PC-9 (cell line): ENCODE measurements around the gene CCDC170. TPM values are rescaled to one million over a fixed set of nuclear protein-coding genes. Genes with fewer than 3 reads are reported as not detected.

Experiments
- BruUV-seq: library from RNA; stranded (reverse); fragments of 400-500 nt; replicated peaks from 2 replicates; lab custom pipeline; 2021; lab: Mats Ljungman, UMichigan
- CTCF ChIA-PET: fragments of 300-600 bp; sonication (Branson Sonifier 250); formaldehyde crosslinking; loops from one replicate; lab custom pipeline; 2022; ENCODE audit warnings: antibody characterized with exemption; lab: Charles Lee
- POLR2A ChIA-PET: fragments of 300-600 bp; sonication (Branson Sonifier 250); formaldehyde crosslinking; loops from one replicate; lab custom pipeline; 2022; ENCODE audit warnings: antibody characterized with exemption; ENCODE audit not compliant: unreplicated experiment; lab: Charles Lee
- DNase-seq, 2 experiments: peaks; one replicate each; pipeline versions ENCODE4 v3.0.0 to v3.0.0-alpha.2; 2015 to 2022; ENCODE audit warnings: mixed read lengths in 1 of 2
- H2AFZ ChIP-seq: fragments of 200-600 bp; sonication (generic); 2 replicates; pipeline ENCODE4 v1.8.1; 2017; ENCODE audit warnings: antibody characterized with exemption
- H3F3A ChIP-seq: fragments of 200-600 bp; sonication (generic); 2 replicates; pipeline ENCODE4 v1.8.1; 2017; ENCODE audit warnings: antibody characterized with exemption, mild to moderate bottlenecking, low read depth; ENCODE audit not compliant: insufficient read depth
- H3K27ac ChIP-seq: fragments of 200-600 bp; sonication (generic); 2 replicates; pipeline ENCODE4 v1.6.1; 2016; ENCODE audit warnings: mixed run types
- H3K27me3 ChIP-seq: fragments of 200-600 bp; sonication (generic); 2 replicates; pipeline ENCODE4 v1.6.1; 2016; ENCODE audit warnings: low read depth, mixed run types; ENCODE audit not compliant: insufficient read depth
- H3K36me3 ChIP-seq: fragments of 200-600 bp; sonication (generic); 2 replicates; pipeline ENCODE4 v1.6.1; 2016; ENCODE audit warnings: low read depth, mixed run types
- H3K4me1 ChIP-seq: fragments of 200-600 bp; sonication (generic); replicated peaks from 2 replicates; pipeline ENCODE4 v1.6.1; 2016; ENCODE audit warnings: mixed run types; ENCODE audit not compliant: insufficient read depth
- H3K4me2 ChIP-seq: fragments of 200-600 bp; sonication (generic); 2 replicates; pipeline ENCODE4 v1.6.1; 2017; ENCODE audit warnings: mixed run types
- H3K4me3 ChIP-seq: fragments of 200-600 bp; sonication (generic); 2 replicates; pipeline ENCODE4 v1.6.1; 2016; ENCODE audit warnings: mixed run types
- H3K79me2 ChIP-seq: fragments of 200-600 bp; sonication (generic); 2 replicates; pipeline ENCODE4 v1.6.1; 2017; ENCODE audit warnings: low read depth, mixed run types
- H3K9me2 ChIP-seq: fragments of 200-600 bp; sonication (generic); 2 replicates; pipeline ENCODE4 v1.8.1; 2017; ENCODE audit warnings: mild to moderate bottlenecking; ENCODE audit not compliant: insufficient read depth
- H3K9me3 ChIP-seq: fragments of 200-600 bp; sonication (generic); 2 replicates; pipeline ENCODE4 v1.8.1; 2016; ENCODE audit warnings: low read depth; ENCODE audit not compliant: insufficient read depth
- H4K20me1 ChIP-seq: fragments of 200-600 bp; sonication (generic); 2 replicates; pipeline ENCODE4 v1.8.1; 2017; ENCODE audit not compliant: insufficient read depth
- EZH2 ChIP-seq: fragments of 200-600 bp; sonication (generic); IDR thresholded peaks from 2 replicates; pipeline ENCODE4 v1.8.0; 2017; ENCODE audit warnings: antibody characterized with exemption, low read depth
- intact Hi-C: fragments of 100-400 bp; cut with micrococcal nuclease; formaldehyde crosslinking; loops from one replicate; pipeline ENCODE4 v1.10.0; 2022; ENCODE audit not compliant: unreplicated experiment
- total RNA-seq: library from RNA; stranded (reverse); gene quantifications from 2 replicates; pipeline ENCODE4 v1.2.3, GENCODE V29; 2021
- TF ChIP-seq, protein P1 (sequence below): fragments of 200-600 bp; sonication (generic); conservative IDR thresholded peaks from 2 replicates; pipeline ENCODE4 v1.6.1; 2017; ENCODE audit warnings: mixed run types, antibody characterized with exemption, mild to moderate bottlenecking, moderate library complexity

CCDC170 gene
- total RNA-seq, 1 experiment from 2014 or later, result 1.6 TPM

DNA sequence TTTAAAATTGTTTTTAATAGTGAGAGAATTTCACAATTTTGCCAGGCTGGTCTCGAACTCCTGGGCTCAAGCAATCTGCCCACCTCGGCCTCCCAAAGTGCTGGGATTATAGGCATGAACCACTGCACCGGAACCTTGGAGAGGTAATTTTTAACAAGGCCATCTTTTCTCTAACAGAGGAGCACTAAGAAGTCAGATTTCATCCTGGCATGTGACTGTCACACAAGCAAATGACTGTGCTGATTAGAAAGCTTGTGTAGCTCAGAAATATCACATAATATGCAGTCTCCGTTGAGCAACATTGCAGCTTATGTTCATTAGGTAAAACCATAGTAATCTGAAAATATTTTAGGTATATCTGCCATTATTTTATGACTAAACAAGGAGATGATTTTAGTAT is 156.0 kb downstream of the CCDC170 start:
- H3K9me2 ChIP-seq, result no peaks in the 10 kb centered on the region
- intact Hi-C loops, result no loop called here
- ChIA-PET CTCF (no interaction called here), POLR2A (no interaction called here)
- H3K4me1 ChIP-seq, result no peaks in the 10 kb centered on the region
- H3K9me3 ChIP-seq, result 0 out of 2 replicates have a peak, but pooled peaks cover 1% of the 10 kb centered on the region
- H2AFZ ChIP-seq, result no peak overlapping the region
- no peak for DNase-seq
- no peak overlapping the region for H3K4me3 ChIP-seq
- H3K79me2 ChIP-seq, result no peaks in the 10 kb centered on the region
- no peak for TF ChIP-seq EZH2
- TF ChIP-seq, protein P1, sequence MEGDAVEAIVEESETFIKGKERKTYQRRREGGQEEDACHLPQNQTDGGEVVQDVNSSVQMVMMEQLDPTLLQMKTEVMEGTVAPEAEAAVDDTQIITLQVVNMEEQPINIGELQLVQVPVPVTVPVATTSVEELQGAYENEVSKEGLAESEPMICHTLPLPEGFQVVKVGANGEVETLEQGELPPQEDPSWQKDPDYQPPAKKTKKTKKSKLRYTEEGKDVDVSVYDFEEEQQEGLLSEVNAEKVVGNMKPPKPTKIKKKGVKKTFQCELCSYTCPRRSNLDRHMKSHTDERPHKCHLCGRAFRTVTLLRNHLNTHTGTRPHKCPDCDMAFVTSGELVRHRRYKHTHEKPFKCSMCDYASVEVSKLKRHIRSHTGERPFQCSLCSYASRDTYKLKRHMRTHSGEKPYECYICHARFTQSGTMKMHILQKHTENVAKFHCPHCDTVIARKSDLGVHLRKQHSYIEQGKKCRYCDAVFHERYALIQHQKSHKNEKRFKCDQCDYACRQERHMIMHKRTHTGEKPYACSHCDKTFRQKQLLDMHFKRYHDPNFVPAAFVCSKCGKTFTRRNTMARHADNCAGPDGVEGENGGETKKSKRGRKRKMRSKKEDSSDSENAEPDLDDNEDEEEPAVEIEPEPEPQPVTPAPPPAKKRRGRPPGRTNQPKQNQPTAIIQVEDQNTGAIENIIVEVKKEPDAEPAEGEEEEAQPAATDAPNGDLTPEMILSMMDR, result no peak
- no TSS peak for BruUV-seq
- no peak overlapping the region for H3K27ac ChIP-seq
- H3K27me3 ChIP-seq, result no peaks in the 10 kb centered on the region
- H3K36me3 ChIP-seq, result no peaks in the 10 kb centered on the region
- H4K20me1 ChIP-seq, result no peaks in the 10 kb centered on the region
- H3F3A ChIP-seq, result no peaks in the 10 kb centered on the region
- H3K4me2 ChIP-seq, result no peak overlapping the region

DNA sequence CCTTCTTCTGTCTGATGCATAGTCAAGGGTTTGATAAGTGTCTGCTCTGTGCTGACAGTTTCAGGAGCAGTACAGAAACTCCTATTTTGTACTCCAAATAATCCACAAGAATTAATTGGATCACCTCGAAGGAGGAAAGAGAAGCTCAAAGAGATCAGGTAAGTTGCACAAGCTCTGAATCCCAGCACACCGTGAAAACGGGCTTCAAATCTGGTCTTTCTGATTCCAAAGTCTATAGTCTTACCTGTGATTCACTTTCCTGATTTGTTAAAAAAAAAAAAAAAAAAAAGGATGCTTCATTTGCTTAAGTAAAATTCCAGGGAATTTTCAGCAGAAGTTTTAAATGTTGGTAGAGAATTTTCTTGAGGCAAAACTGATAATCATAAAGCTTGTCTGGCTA is 157.8 kb downstream of the CCDC170 start:
- TF ChIP-seq EZH2, result no peak
- TF ChIP-seq, protein P1, result no peak
- Histone ChIP-seq H3K9me3 (0 out of 2 replicates have a peak, but pooled peaks cover 4% of the 10 kb centered on the region), H3F3A (no peaks in the 10 kb centered on the region), H3K4me3 (no peak overlapping the region), H3K4me1 (no peaks in the 10 kb centered on the region), H2AFZ (no peak overlapping the region), H3K9me2 (no peaks in the 10 kb centered on the region), H3K27me3 (no peaks in the 10 kb centered on the region), H3K27ac (no peak overlapping the region), H4K20me1 (no peaks in the 10 kb centered on the region), H3K4me2 (no peak overlapping the region), H3K79me2 (no peaks in the 10 kb centered on the region), H3K36me3 (no peaks in the 10 kb centered on the region)
- BruUV-seq, result no TSS peak
- ChIA-PET POLR2A (no interaction called here), CTCF (no interaction called here)
- DNase-seq, result no peak
- intact Hi-C loops, result no loop called here

DNA sequence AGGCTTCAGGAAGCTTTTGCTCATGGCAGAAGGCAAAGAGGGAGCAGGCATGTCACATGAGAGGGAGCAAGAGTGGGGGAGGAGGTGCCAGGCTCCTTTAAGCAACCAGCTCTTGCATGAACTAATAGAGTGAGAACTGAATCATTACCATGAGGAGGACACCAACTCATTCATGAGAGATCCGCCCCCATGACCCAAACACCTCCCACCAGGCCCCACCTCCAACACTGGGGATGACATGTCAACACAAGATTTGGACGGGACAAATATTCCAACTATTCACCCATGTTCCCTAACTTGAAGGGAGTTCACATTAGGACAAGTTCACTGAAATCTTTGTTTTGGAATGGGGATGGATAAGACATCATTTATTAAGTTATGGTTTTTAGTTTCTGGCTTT is 158.5 kb downstream of the CCDC170 start:
- Histone ChIP-seq H3K9me2 (no peaks in the 10 kb centered on the region), H3K27me3 (no peaks in the 10 kb centered on the region), H3K4me3 (no peak overlapping the region), H3K4me1 (no peaks in the 10 kb centered on the region), H3K27ac (no peak overlapping the region), H3F3A (no peaks in the 10 kb centered on the region), H2AFZ (no peak overlapping the region), H3K9me3 (peaks cover 4% of the 10 kb centered on the region; the same call in 1 of the 2 replicates), H4K20me1 (no peaks in the 10 kb centered on the region), H3K4me2 (no peak overlapping the region), H3K36me3 (no peaks in the 10 kb centered on the region), H3K79me2 (no peaks in the 10 kb centered on the region)
- ChIA-PET POLR2A (no interaction called here), CTCF (no interaction called here)
- intact Hi-C loops, result no loop called here
- BruUV-seq, result no TSS peak
- TF ChIP-seq EZH2, result no peak
- TF ChIP-seq, protein P1, result no peak
- no peak for DNase-seq
